ENCODE measurements around the gene CHAT. TPM values are rescaled to one million over a fixed set of nuclear protein-coding genes. Genes with fewer than 3 reads are reported as not detected.

Gene CHAT
- total RNA-seq, 6 experiments from 2014 or later = not detected

DNA sequence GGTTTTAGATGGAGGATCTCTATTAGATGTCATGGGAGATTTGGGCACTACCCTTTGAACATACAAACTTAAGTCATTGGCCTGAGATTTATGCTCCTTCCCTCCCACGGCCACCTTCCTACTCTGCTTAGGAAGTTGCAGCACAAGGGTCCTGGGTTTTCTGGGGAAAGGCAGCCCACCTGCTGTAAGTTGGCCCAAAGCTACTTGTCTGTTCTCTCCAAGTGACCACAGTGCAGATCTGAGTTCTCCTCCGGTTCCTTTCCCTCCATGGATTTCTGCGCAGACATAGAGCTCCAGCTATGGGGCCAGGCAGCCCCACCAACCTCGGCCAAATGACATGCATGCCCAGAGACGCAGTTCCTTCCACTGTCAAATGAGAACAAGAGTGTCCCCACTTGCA is 52.8 kb downstream of the CHAT start:
- H3K9me3 ChIP-seq = no peaks in the 10 kb centered on the region
- no peaks in the 10 kb centered on the region for H3K4me1 ChIP-seq
- no peak overlapping the region for H3K27ac ChIP-seq
- H3K27me3 ChIP-seq = no peaks in the 10 kb centered on the region
- H3K4me3 ChIP-seq = no peak overlapping the region
- DNase-seq (no peak), ATAC-seq (no peak)
- TF ChIP-seq POLR2A (IDR thresholded peaks at IDR 0.05) = no peak
- TF ChIP-seq, protein P1, sequence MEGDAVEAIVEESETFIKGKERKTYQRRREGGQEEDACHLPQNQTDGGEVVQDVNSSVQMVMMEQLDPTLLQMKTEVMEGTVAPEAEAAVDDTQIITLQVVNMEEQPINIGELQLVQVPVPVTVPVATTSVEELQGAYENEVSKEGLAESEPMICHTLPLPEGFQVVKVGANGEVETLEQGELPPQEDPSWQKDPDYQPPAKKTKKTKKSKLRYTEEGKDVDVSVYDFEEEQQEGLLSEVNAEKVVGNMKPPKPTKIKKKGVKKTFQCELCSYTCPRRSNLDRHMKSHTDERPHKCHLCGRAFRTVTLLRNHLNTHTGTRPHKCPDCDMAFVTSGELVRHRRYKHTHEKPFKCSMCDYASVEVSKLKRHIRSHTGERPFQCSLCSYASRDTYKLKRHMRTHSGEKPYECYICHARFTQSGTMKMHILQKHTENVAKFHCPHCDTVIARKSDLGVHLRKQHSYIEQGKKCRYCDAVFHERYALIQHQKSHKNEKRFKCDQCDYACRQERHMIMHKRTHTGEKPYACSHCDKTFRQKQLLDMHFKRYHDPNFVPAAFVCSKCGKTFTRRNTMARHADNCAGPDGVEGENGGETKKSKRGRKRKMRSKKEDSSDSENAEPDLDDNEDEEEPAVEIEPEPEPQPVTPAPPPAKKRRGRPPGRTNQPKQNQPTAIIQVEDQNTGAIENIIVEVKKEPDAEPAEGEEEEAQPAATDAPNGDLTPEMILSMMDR (IDR thresholded peaks at IDR 0.05) = no peak
- intact Hi-C loops (cut with DNase I) = no loop called here
- 30% methylated on average over 2 of the region's 5 CpGs for WGBS (ENCODE audit: insufficient coverage, low coverage, low lambda C conversion rate, missing lambda C conversion rate)
- H3K36me3 ChIP-seq = no peaks in the 10 kb centered on the region

- ATAC-seq (no peak), DNase-seq (no peak)
- WGBS (ENCODE audit: insufficient coverage, low coverage, low lambda C conversion rate, missing lambda C conversion rate) = 26% methylated on average over 2 of the region's 2 CpGs
- no peaks in the 10 kb centered on the region for H3K36me3 ChIP-seq
- no peaks in the 10 kb centered on the region for H3K4me1 ChIP-seq
- TF ChIP-seq, protein P1 (IDR thresholded peaks at IDR 0.05) = no peak
- TF ChIP-seq POLR2A (IDR thresholded peaks at IDR 0.05) = no peak
- no peak overlapping the region for H3K4me3 ChIP-seq
- H3K9me3 ChIP-seq = no peaks in the 10 kb centered on the region
- H3K27ac ChIP-seq = no peak overlapping the region
- H3K27me3 ChIP-seq = no peaks in the 10 kb centered on the region
- intact Hi-C loops (cut with DNase I) = no loop called here
Measured at GRCh38 chr10:49667991-49668390, 54.2 kb downstream of the CHAT start.

DNA sequence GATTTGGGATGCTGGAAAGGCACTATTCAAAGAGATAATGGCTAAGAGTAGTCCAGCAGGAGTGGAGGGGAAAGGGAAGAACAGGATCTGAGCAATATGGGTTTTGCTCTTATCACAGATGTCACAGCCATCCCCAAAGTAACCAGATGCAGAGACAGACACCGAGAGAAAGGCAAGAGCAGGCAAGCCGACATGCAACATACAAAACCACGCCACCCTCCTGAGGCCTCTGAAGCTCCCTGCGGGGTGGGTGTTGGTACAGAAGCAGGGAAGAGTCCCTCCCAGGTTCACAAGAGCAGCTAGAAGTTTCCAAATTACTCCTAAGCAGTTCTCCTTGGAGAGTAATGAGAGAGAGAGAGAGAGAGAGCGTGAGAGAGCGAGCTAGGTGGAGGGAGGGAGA is 54.8 kb downstream of the CHAT start:
- no peak overlapping the region for H3K4me3 ChIP-seq
- H3K27me3 ChIP-seq = no peaks in the 10 kb centered on the region
- H3K27ac ChIP-seq = no peak overlapping the region
- DNase-seq = no peak
- no peaks in the 10 kb centered on the region for H3K36me3 ChIP-seq
- intact Hi-C loops (cut with DNase I) = no loop called here
- H3K4me1 ChIP-seq = no peaks in the 10 kb centered on the region
- TF ChIP-seq, protein P1 (IDR thresholded peaks at IDR 0.05) = no peak
- no peak for TF ChIP-seq POLR2A (IDR thresholded peaks at IDR 0.05)
- WGBS (ENCODE audit: insufficient coverage, low coverage, low lambda C conversion rate, missing lambda C conversion rate) = 71% methylated on average over 5 of the region's 6 CpGs
- no peak for ATAC-seq
- no peaks in the 10 kb centered on the region for H3K9me3 ChIP-seq

DNA sequence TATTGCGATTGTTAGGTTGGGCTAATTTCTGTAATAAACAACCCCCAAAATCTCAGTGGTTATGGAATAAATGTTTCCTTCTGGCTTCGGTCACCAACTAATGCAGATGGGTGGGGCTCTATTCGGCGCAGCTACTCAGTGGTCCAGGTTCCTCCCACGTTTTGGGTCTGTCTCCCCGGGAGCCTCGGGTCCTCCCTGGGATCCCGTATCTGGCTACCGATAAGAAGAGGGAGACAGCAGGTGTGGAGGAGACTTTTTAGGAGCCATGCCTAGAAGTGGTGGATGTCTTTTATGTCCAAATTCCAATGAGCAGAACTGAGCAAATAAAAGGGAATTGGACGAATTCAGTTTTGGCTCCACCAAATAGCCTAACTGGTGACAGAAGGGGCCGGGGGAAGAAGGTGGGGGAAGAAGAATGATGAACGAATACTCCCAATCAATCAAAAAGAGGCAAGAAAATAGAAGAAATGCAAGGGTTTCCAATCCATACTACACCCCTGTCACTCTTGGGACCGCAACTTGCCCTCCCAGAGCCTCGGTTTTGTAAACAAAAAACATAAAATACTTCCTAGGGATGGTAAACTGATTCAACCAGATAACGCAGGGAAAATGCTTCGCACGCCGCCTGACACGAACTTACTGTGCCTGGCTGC is 65.1 kb downstream of the CHAT start:
- H3K9me3 ChIP-seq = no peaks in the 10 kb centered on the region

More for the DNA sequence above, 65.1 kb downstream of the CHAT start:
- TF ChIP-seq POLR2A (IDR thresholded peaks at IDR 0.05) = no peak
- TF ChIP-seq, protein P1 (IDR thresholded peaks at IDR 0.05) = no peak
- Histone ChIP-seq H3K27ac (no peak overlapping the region), H3K36me3 (no peaks in the 10 kb centered on the region), H3K27me3 (peaks cover 0 to 11% of the 10 kb centered on the region in 2 donors), H3K4me1 (no peaks in the 10 kb centered on the region), H3K4me3 (no peak overlapping the region)
- ATAC-seq = no peak
- DNase-seq = no peak
- 14% methylated on average over 15 of the region's 19 CpGs for WGBS (ENCODE audit: insufficient coverage, low coverage, low lambda C conversion rate, missing lambda C conversion rate)
- intact Hi-C loops (cut with DNase I) = no loop called here

Data from right lobe of liver (tissue), 6 donors.